ENCODE measurements around the gene MACROD2. TPM values are rescaled to one million over a fixed set of nuclear protein-coding genes. Genes with fewer than 3 reads are reported as not detected.

The MACROD2 gene
- total RNA-seq, 1 donor from 2014 or later = 3.5 TPM

GRCh38 chr20:14507711-14508110 lies 512.4 kb downstream of the MACROD2 start:
- DNase-seq (ENCODE audit: low spot score in 2 of 2) = no peak
- Histone ChIP-seq H3K4me3 (no peak overlapping the region), H3K27ac (no peak overlapping the region), H3K27me3 (no peaks in the 10 kb centered on the region), H3K9me3 (no peaks in the 10 kb centered on the region), H3K36me3 (no peaks in the 10 kb centered on the region), H3K4me1 (no peaks in the 10 kb centered on the region)
- intact Hi-C loops (cut with DNase I) = no loop called here
- no peak for TF ChIP-seq CTCF (IDR thresholded peaks at IDR 0.05)

- Histone ChIP-seq H3K4me1 (no peaks in the 10 kb centered on the region), H3K27ac (no peak overlapping the region), H3K27me3 (no peaks in the 10 kb centered on the region), H3K4me3 (no peak overlapping the region), H3K9me3 (no peaks in the 10 kb centered on the region), H3K36me3 (no peaks in the 10 kb centered on the region)
- DNase-seq (ENCODE audit: low spot score in 2 of 2) = no peak
- intact Hi-C loops (cut with DNase I) = no loop called here
- no peak for TF ChIP-seq CTCF (IDR thresholded peaks at IDR 0.05)
These were observed 515.0 kb downstream of the MACROD2 start for GRCh38 chr20:14510341-14510740.

- no peaks in the 10 kb centered on the region for H3K27me3 ChIP-seq
- H3K4me1 ChIP-seq = no peaks in the 10 kb centered on the region
- H3K27ac ChIP-seq = no peak overlapping the region
- intact Hi-C loops (cut with DNase I) = no loop called here
- no peaks in the 10 kb centered on the region for H3K9me3 ChIP-seq
- H3K36me3 ChIP-seq = no peaks in the 10 kb centered on the region
- DNase-seq (ENCODE audit: low spot score in 2 of 2) = no peak
- no peak overlapping the region for H3K4me3 ChIP-seq
- TF ChIP-seq CTCF (IDR thresholded peaks at IDR 0.05) = no peak
These were observed 517.5 kb downstream of the MACROD2 start for GRCh38 chr20:14512839-14513238.

GRCh38 chr20:14518648-14519047 lies 523.3 kb downstream of the MACROD2 start:
- Histone ChIP-seq H3K4me1 (no peaks in the 10 kb centered on the region), H3K9me3 (no peaks in the 10 kb centered on the region), H3K4me3 (no peak overlapping the region), H3K27ac (no peak overlapping the region), H3K27me3 (no peaks in the 10 kb centered on the region), H3K36me3 (no peaks in the 10 kb centered on the region)
- intact Hi-C loops (cut with DNase I) = no loop called here
- DNase-seq (ENCODE audit: low spot score in 2 of 2) = no peak
- TF ChIP-seq CTCF (IDR thresholded peaks at IDR 0.05) = no peak

- DNase-seq (ENCODE audit: low spot score in 2 of 2) = no peak
- no peak overlapping the region for H3K27ac ChIP-seq
- TF ChIP-seq CTCF (IDR thresholded peaks at IDR 0.05) = no peak
- no peaks in the 10 kb centered on the region for H3K9me3 ChIP-seq
- no peaks in the 10 kb centered on the region for H3K27me3 ChIP-seq
- no peak overlapping the region for H3K4me3 ChIP-seq
- H3K4me1 ChIP-seq = no peaks in the 10 kb centered on the region
- intact Hi-C loops (cut with DNase I) = no loop called here
- no peaks in the 10 kb centered on the region for H3K36me3 ChIP-seq
These were observed 525.7 kb downstream of the MACROD2 start for GRCh38 chr20:14521016-14521415.

GRCh38 chr20:14521436-14521835 lies 526.1 kb downstream of the MACROD2 start:
- H3K4me3 ChIP-seq = no peak overlapping the region
- no peaks in the 10 kb centered on the region for H3K9me3 ChIP-seq
- no peaks in the 10 kb centered on the region for H3K27me3 ChIP-seq
- H3K4me1 ChIP-seq = no peaks in the 10 kb centered on the region
- intact Hi-C loops (cut with DNase I) = no loop called here
- DNase-seq (ENCODE audit: low spot score in 2 of 2) = no peak
- no peak overlapping the region for H3K27ac ChIP-seq
- H3K36me3 ChIP-seq = no peaks in the 10 kb centered on the region
- TF ChIP-seq CTCF (IDR thresholded peaks at IDR 0.05) = no peak
